Mammary epithelial cell (primary cell): Measurements from ENCODE around the gene SERINC1.

Experiments used
- CTCF ChIP-seq, 2 donors: IDR thresholded peaks in 1 of 2; conservative IDR thresholded peaks in 1 of 2; 2 replicates each; pipeline ENCODE4 v1.5.1; 2011 to 2012; ENCODE audit warnings: inconsistent platforms in 2 of 2, low read length in 2 of 2, mild to moderate bottlenecking in 2 of 2, control low read depth in 1 of 2, low read depth in 1 of 2; ENCODE audit not compliant: insufficient read depth in 1 of 2; ENCODE audit errors: extremely low read depth in 1 of 2
- EZH2 ChIP-seq: IDR thresholded peaks from 2 replicates; pipeline ENCODE4 v1.6.1; 2012; ENCODE audit warnings: low read length, inconsistent platforms, borderline replicate concordance

- TF ChIP-seq CTCF (conservative IDR thresholded peaks at IDR 0.05 in 1 of 2, IDR thresholded peaks at IDR 0.05 in 1 of 2; ENCODE audit: extremely low read depth in 1 of 2, insufficient read depth in 1 of 2, low read depth in 1 of 2, low read length in 2 of 2) (no peak), EZH2 (no peak)
These were observed 78.2 kb downstream of the SERINC1 start for GRCh38 chr6:122393351-122393896.
